GM18507 (cell line): ENCODE data around the gene MEI4.
"Not testable (repeated sequence)": the region's sequence is repeated elsewhere in the genome, so short reads cannot be mapped to it uniquely, and the experiment has no call there.

ENCODE experiments used
- DNase-seq: peaks from one replicate; pipeline ENCODE4 v3.0.0; 2011; ENCODE audit warnings: low read depth; ENCODE audit not compliant: insufficient read length; ENCODE audit errors: extremely low spot score
- FAIRE-seq: peaks from 2 replicates; lab custom pipeline; 2011; peaks lifted over from hg19 to GRCh38; lab: Jason Lieb, UNC

Gene MEI4

GRCh38 chr6:77796824-77797809, 144.3 kb downstream of the MEI4 start:
- DNase-seq (no peak), FAIRE-seq (no peak)

GRCh38 chr6:77812304-77812703, 159.5 kb downstream of the MEI4 start:
- DNase-seq (no peak), FAIRE-seq (no peak)

DNA sequence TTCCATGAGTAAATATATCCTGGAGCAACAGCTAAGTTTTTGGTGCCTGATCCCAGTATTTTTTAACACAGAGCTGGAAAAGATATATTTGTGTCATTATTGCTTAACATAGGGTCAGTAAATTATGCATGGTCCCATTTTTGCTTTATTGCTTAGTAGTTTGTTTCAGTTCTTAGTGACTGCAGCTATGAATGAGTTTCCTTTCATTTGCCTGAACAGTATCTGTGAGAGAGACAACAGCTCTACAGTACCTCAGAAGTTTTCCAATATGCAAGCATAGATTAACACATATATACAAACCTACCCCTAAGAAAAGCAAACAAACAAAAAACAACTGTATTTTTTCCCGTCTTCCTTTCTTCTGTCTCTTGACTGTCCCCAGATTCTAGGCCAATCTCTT, 160.3 kb downstream of the MEI4 start:
- DNase-seq: no peak
- FAIRE-seq: no peak

- FAIRE-seq (no peak), DNase-seq (no peak)
Observed at GRCh38 chr6:77814119-77814518, 161.3 kb downstream of the MEI4 start.

- DNase-seq (no peak), FAIRE-seq (no peak)
Observed at GRCh38 chr6:77815531-77815930, 162.7 kb downstream of the MEI4 start.

DNA sequence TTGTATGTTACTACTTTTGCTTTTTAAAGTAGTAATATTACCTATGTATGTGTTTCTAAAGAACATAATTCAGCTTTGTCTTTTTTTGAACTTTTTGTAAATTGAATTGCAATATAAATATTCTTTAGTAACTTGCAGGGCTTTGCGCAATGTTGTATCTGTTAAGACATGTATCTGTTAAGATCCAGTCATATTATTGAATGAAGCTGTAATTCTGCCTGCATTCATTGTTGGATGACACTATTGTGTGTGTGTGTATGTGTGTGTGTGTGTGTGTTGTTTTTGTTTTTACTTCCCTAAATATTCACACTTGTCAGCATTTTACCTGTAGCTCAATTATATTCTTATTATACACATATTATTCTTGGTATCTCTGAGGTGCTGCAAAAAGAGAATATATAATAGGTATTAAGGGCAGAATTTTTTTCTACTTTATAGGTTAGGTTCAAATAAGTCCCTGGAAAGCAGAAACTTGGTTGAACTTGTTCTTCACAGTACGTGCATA, 164.0 kb downstream of the MEI4 start:
- DNase-seq (no peak), FAIRE-seq (no peak)

DNA sequence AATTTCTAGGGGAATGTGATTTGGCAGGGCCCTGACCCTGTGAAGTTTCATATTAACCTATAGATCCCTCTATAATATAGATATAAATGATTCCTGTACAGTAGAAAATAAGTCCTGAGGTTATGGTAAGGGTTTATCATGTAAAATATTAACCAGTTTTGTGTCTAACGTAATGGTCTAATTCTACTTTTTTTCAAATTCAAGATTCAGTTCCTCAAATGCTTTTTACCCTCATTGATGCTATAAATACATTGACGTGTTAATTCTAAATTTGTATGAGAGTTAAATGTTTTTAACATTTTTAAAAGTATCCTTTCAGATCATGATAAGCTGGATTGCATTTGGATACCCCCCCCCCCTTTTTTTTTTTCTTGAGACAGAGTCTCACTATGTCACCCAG, 169.4 kb downstream of the MEI4 start:
- no peak for FAIRE-seq
- no peak for DNase-seq

DNA sequence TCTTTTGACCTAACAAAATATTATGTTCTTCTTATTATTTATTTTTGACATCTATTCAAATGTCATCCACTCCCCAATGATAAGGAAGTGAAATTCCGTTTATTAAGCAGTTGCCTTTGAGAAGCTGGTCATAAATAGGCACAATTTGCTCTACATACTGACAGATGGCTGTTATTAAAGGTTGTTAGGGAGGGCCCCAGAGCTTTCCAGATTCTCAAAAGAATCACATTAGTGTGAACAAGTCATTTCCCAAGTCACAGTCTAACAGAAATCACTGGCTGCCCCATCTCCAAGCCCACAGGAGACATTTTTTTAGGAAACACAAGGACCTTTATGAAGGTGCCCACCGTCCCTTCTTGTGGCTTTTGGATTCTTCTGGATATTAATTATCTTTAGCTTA, 172.4 kb downstream of the MEI4 start:
- FAIRE-seq (no peak), DNase-seq (no peak)

- no peak for FAIRE-seq
Observed at GRCh38 chr6:77829736-77830135, 176.9 kb downstream of the MEI4 start.

GRCh38 chr6:77833749-77834148, 180.9 kb downstream of the MEI4 start:
- FAIRE-seq, DNase-seq: not testable (repeated sequence)

More at GRCh38 chr6:77829736-77830135, 176.9 kb downstream of the MEI4 start:
- no peak for DNase-seq

DNA sequence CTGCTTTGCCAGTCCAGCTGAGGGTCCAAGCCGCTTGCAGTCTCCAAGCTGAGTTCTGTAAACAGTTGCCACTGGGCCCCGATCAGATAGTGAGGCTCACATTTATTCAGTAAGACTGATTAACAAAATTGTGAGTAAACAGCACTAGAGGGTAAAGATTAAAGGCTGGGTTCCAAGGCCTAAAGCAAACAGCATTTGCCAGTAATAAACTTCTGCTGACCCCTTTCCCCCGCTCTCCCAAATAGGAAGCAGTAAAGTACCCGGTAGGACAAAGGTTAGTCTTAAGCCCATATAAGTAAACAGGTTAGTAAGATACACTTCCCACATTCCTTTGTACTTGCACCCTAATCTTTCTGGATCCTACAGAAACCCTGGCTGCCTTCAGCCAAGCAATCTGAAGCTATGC, 181.8 kb downstream of the MEI4 start:
- DNase-seq (no peak), FAIRE-seq (no peak)

- FAIRE-seq: no peak
- no peak for DNase-seq
Observed at GRCh38 chr6:77837034-77837784, 184.4 kb downstream of the MEI4 start.

DNA sequence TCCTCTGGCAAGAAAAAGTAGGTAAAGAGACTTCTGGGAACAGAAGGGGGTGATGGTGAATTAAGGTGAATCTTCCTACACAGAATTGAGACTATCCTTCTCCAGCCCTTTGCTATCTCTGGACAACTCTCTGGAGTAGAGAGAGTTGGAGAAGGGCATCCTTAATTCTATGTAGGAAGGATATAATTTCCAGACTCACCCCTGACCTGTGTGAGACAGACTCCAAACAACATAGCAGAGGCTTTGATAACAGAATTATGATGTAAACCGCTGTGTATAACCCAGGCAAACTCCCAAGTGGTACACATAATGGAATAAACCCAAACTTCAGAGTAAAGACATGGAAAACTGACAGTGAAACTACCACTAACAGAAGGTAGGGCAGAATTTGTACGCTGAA, 186.5 kb downstream of the MEI4 start:
- no peak for FAIRE-seq

DNA sequence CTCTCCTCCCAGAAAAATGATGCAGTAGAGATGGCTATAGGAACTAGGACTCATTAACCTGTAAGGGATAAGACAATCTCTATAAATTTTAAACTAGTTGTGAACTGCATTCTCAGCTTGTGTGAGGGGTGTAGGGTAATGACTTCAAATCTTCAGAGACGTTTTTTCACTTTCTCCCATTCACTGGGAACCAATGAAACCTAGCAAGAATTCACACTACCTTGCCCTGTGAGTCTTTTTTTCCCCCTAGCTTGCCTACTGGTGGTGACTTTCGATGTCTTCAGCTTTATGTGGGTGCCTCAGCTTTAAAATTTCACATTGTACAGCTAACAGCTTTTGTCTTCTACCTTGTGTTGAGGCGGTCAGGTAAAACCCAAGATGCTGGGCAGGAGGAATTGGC, 192.0 kb downstream of the MEI4 start:
- FAIRE-seq: no peak
- no peak for DNase-seq

More for the DNA sequence above, 186.5 kb downstream of the MEI4 start:
- no peak for DNase-seq

DNA sequence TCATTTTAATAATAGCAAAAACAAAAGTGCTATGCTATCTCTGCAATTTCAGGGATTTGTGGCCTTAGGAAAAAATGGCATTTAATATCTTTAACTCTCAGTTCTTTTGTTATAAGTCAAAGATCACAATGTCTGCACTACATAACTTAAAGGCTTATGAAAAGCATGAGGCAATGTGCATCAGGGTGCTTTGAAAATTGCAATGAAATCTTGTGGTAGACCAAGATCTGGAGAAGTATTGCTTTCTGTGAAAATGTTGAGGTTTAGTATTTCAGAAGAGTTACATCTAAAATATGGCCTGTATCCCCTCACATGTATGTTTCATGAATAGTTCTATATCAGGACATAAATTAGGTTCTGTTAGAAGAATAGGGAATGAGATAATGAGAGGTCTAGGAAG, 200.6 kb downstream of the MEI4 start:
- DNase-seq (no peak), FAIRE-seq (no peak)

GRCh38 chr6:77856391-77856790, 203.6 kb downstream of the MEI4 start:
- FAIRE-seq (no peak), DNase-seq (no peak)

DNA sequence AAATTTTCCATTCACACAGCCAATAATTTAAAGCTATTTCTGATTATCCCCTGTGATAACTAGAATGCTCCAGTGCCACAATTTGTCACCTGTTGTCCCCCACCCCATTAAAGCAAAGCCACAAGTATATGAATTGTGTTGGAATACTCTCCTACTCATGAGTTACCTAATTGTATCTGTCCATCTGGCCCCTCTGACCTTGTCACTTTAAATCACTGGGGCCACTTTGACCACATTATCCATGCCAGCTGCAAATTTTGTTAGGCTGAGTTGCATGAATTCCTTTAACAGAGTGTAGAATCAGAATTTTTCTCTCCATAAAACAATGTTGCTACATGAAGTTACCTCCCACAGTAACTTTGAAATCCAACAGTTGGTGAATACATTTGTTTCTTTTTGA, 204.6 kb downstream of the MEI4 start:
- no peak for FAIRE-seq

GRCh38 chr6:77876300-77876699, 223.5 kb downstream of the MEI4 start:
- no peak for DNase-seq
- no peak for FAIRE-seq

More for the DNA sequence above, 204.6 kb downstream of the MEI4 start:
- DNase-seq: no peak

- FAIRE-seq (no peak), DNase-seq (no peak)
Observed at GRCh38 chr6:77879527-77879926, 226.7 kb downstream of the MEI4 start.

DNA sequence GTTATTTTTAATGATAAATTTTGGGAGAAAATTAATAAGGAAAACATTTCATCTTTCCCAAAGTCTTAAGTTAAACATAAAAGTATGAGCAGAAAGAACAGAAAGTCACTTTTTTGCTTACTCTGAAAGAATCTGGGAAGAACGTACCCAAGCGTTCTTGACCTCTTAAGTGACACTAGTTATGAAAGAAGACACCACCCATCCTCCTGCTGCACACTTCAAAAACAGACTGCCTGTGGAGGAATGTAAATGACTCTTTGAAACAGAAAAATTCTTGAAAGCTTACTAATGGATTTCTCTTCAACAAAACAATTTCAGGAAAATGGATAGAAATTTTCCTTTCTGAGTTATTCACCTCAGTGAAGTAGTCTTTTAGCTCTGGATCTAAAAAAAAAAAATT, 227.7 kb downstream of the MEI4 start:
- no peak for DNase-seq
- FAIRE-seq: no peak
